IPS-18c (cell line): ENCODE data around the gene MCF2L.
"Not testable (repeated sequence)": the region's sequence is repeated elsewhere in the genome, so short reads cannot be mapped to it uniquely, and the experiment has no call there.

Experiments
- H3K4me3 ChIP-seq: 2 replicates; pipeline ENCODE4 v1.7.0; 2013; ENCODE audit warnings: low read depth, mild to moderate bottlenecking, low read length, moderate library complexity; ENCODE audit not compliant: insufficient read depth
- H3K9me3 ChIP-seq: one replicate; pipeline ENCODE4 v1.6.1; 2013; ENCODE audit warnings: mild to moderate bottlenecking, low read length, moderate library complexity; ENCODE audit not compliant: control insufficient read depth, insufficient read depth

The MCF2L gene

GRCh38 chr13:113110048-113110851 lies 141.2 kb downstream of the MCF2L start:
- peak overlapping the region; percentile 30 for H3K4me3 ChIP-seq
- H3K9me3 ChIP-seq = peaks cover 2% of the 10 kb centered on the region

DNA sequence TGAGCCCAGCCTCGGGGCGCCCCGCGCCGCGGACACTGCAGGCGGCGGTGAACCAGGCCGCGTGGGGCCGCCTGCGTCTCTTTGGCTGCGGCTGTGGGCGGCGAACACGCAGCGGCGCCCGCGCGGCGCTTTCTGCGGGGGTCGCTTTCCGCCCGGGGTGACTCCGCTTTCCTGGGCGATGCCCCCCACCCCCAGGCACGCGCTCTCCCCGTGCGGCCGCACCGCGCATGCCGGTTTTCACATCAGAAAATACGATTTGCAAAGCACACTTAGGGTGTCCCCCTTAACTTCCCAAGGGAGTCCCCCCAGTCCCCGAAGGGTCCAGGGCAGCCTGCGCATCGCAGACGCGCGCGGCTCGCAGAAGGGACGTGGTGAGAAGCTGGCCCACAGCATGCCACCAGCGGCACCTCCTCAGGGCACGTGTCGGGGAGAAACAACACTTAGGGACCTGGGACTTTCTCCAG lies 141.9 kb downstream of the MCF2L start:
- peaks cover 2% of the 10 kb centered on the region for H3K9me3 ChIP-seq
- H3K4me3 ChIP-seq = peak overlapping the region; percentile 30

- not testable (repeated sequence) for H3K4me3 ChIP-seq, H3K9me3 ChIP-seq
These were observed 142.8 kb downstream of the MCF2L start for GRCh38 chr13:113111821-113112220.

DNA sequence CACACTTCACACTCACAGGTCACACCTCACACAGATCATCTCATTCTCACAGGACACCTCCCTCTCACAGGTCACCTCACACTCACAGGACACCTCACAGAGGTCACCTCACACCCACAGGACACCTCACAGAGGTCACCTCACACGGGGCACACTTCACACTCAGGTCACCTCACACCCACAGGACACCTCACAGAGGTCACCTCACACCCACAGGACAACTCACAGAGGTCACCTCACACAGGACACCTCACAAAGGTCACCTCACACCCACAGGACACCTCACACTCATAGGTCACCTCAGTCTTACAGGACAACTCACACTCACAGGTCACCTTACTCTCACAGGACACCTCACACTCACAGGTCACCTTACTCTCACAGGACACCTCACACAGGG lies 143.5 kb downstream of the MCF2L start:
- H3K9me3 ChIP-seq, H3K4me3 ChIP-seq: not testable (repeated sequence)

GRCh38 chr13:113112893-113113845 lies 144.2 kb downstream of the MCF2L start:
- Histone ChIP-seq H3K9me3 (peaks cover 2% of the 10 kb centered on the region), H3K4me3 (no peak overlapping the region)

GRCh38 chr13:113113846-113114271 lies 144.8 kb downstream of the MCF2L start:
- H3K9me3 ChIP-seq = peaks cover 2% of the 10 kb centered on the region
- H3K4me3 ChIP-seq = no peak overlapping the region

DNA sequence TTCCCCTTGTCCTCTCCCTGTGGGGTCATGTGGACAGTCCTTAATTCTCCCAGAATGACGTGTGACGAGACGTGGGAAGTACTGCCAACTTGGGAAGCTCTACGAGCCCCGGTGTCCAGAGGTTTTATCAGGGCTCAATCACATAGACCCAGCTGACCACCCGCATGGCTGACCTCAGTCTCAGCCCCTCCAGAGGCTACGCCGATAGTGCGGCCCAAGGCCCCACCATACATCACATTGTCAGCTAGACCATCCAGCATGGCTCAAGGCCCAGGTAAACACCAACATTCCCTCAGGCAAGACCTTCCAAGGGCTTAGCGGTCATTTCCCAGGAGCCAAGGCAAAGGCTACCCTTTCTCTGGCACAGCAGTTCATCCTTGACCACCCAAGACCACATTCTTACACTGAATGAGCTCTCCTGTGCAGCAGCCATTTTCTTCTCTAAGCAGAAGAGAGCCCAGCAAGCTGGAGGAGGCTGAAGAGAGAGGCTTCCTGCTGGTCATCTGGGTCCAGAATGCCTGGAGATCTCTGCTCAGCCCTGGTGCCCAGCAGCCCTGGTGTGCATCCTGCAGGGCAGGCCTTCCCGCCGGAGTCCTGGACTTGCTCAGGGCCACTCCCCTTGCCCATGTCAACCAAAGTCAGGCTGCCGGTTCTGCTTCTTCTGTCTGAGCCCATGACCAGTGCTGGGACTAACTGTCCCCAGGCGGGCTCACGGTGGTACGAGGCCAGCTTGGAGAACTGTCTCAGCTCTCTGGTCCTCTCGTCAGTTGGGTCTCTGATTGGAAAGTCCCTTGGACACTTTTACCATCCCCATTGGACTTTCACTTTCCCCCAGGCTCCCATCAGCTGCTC lies 145.7 kb downstream of the MCF2L start:
- peaks cover 2% of the 10 kb centered on the region for H3K9me3 ChIP-seq
- H3K4me3 ChIP-seq = no peak overlapping the region

GRCh38 chr13:113115363-113116205 lies 146.6 kb downstream of the MCF2L start:
- Histone ChIP-seq H3K4me3 (no peak overlapping the region), H3K9me3 (no peaks in the 10 kb centered on the region)

GRCh38 chr13:113116206-113116800 lies 147.3 kb downstream of the MCF2L start:
- H3K9me3 ChIP-seq = no peaks in the 10 kb centered on the region
- H3K4me3 ChIP-seq = no peak overlapping the region

DNA sequence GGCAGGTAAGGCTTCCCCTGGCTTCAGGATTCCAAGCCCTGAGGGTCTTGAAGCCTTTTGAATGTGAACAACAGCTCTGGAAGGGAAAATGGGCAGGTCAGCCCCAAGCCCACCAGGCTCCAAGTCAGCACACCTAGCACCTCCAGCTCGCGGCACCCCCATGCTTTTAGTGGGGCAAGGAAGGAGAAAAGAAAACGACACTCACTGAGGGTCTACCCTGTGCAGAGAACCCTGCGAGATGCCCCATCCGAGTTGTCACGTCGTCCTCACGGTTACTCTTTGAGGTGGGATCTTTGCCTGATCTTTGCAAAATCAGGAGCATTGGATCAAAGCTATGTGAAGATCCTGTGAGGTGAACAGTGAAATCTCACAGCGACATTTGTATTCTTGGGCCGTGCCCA lies 147.9 kb downstream of the MCF2L start:
- H3K4me3 ChIP-seq = no peak overlapping the region
- no peaks in the 10 kb centered on the region for H3K9me3 ChIP-seq

GRCh38 chr13:113117335-113117872 lies 148.4 kb downstream of the MCF2L start:
- Histone ChIP-seq H3K4me3 (no peak overlapping the region), H3K9me3 (no peaks in the 10 kb centered on the region)

- no peak overlapping the region for H3K4me3 ChIP-seq
- no peaks in the 10 kb centered on the region for H3K9me3 ChIP-seq
These were observed 148.9 kb downstream of the MCF2L start for GRCh38 chr13:113117911-113118260.

DNA sequence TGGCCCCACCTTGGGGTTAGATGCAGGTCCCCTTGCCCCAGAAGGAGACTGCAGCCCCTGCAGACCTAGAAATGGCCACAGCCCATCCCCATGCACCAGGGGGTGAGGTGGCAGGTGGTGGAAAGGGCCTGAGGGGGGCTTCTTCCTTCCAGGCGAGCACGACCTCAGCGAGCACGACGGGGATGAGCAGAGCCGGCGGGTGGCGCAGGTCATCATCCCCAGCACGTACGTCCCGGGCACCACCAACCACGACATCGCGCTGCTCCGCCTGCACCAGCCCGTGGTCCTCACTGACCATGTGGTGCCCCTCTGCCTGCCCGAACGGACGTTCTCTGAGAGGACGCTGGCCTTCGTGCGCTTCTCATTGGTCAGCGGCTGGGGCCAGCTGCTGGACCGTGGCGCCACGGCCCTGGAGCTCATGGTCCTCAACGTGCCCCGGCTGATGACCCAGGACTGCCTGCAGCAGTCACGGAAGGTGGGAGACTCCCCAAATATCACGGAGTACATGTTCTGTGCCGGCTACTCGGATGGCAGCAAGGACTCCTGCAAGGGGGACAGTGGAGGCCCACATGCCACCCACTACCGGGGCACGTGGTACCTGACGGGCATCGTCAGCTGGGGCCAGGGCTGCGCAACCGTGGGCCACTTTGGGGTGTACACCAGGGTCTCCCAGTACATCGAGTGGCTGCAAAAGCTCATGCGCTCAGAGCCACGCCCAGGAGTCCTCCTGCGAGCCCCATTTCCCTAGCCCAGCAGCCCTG lies 149.4 kb downstream of the MCF2L start:
- no peak overlapping the region for H3K4me3 ChIP-seq
- H3K9me3 ChIP-seq = no peaks in the 10 kb centered on the region

- H3K4me3 ChIP-seq = no peak overlapping the region; the same call in 1 of the 2 replicates
- no peaks in the 10 kb centered on the region for H3K9me3 ChIP-seq
These were observed 150.3 kb downstream of the MCF2L start for GRCh38 chr13:113119166-113119821.

DNA sequence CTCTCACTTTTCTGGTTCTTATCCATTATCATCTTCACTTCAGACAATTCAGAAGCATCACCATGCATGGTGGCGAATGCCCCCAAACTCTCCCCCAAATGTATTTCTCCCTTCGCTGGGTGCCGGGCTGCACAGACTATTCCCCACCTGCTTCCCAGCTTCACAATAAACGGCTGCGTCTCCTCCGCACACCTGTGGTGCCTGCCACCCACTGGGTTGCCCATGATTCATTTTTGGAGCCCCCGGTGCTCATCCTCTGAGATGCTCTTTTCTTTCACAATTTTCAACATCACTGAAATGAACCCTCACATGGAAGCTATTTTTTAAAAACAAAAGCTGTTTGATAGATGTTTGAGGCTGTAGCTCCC lies 150.8 kb downstream of the MCF2L start:
- Histone ChIP-seq H3K9me3 (no peaks in the 10 kb centered on the region), H3K4me3 (no peak overlapping the region)
